Muscle layer of duodenum (tissue), 2 donors: ENCODE data around the gene AMPH.

Experiments
- H3K27ac ChIP-seq: one replicate; pipeline ENCODE4 v1.7.0; 2013; ENCODE audit warnings: mild to moderate bottlenecking, low read length
- H3K27me3 ChIP-seq: one replicate; pipeline ENCODE4 v1.7.0; 2013; ENCODE audit warnings: low read depth, mild to moderate bottlenecking, control low read depth, low read length
- H3K36me3 ChIP-seq, 2 donors: one replicate each; pipeline ENCODE4 v1.7.0; 2013; ENCODE audit warnings: low read length in 2 of 2, control low read depth in 1 of 2, mild to moderate bottlenecking in 1 of 2; ENCODE audit not compliant: insufficient read depth in 2 of 2, control insufficient read depth in 1 of 2
- H3K4me1 ChIP-seq, 2 donors: one replicate each; pipeline ENCODE4 v1.7.0; 2013; ENCODE audit warnings: low read length in 2 of 2, mild to moderate bottlenecking in 2 of 2, control low read depth in 1 of 2, moderate library complexity in 1 of 2; ENCODE audit not compliant: insufficient read depth in 2 of 2, control insufficient read depth in 1 of 2
- H3K4me3 ChIP-seq, 2 donors: one replicate each; pipeline ENCODE4 v1.7.0; 2013; ENCODE audit warnings: low read length in 2 of 2, low read depth in 1 of 2, mild to moderate bottlenecking in 1 of 2
- H3K9me3 ChIP-seq, 2 donors: one replicate each; pipeline ENCODE4 v1.7.0; 2013; ENCODE audit warnings: low read length in 2 of 2, control low read depth in 1 of 2, mild to moderate bottlenecking in 1 of 2; ENCODE audit not compliant: control insufficient read depth in 1 of 2
- donor health status: healthy.

Gene AMPH

GRCh38 chr7:38565289-38565688 lies 65.9 kb downstream of the AMPH start:
- Histone ChIP-seq H3K4me3 (no peak overlapping the region), H3K27me3 (no peaks in the 10 kb centered on the region), H3K36me3 (no peaks in the 10 kb centered on the region), H3K27ac (no peak overlapping the region), H3K9me3 (no peaks in the 10 kb centered on the region), H3K4me1 (no peaks in the 10 kb centered on the region)

- no peaks in the 10 kb centered on the region for H3K27me3 ChIP-seq
- H3K4me1 ChIP-seq = no peaks in the 10 kb centered on the region
- no peaks in the 10 kb centered on the region for H3K9me3 ChIP-seq
- no peak overlapping the region for H3K27ac ChIP-seq
- no peaks in the 10 kb centered on the region for H3K36me3 ChIP-seq
- H3K4me3 ChIP-seq = no peak overlapping the region
These were observed 67.4 kb downstream of the AMPH start for GRCh38 chr7:38563741-38564140.

- Histone ChIP-seq H3K9me3 (no peaks in the 10 kb centered on the region), H3K4me3 (no peak overlapping the region)
These were observed 70.0 kb downstream of the AMPH start for GRCh38 chr7:38561166-38561565.

GRCh38 chr7:38558761-38559345 lies 72.3 kb downstream of the AMPH start:
- no peaks in the 10 kb centered on the region for H3K9me3 ChIP-seq
- no peak overlapping the region for H3K27ac ChIP-seq
- H3K27me3 ChIP-seq = no peaks in the 10 kb centered on the region
- H3K4me3 ChIP-seq = no peak overlapping the region
- H3K4me1 ChIP-seq = no peaks in the 10 kb centered on the region
- H3K36me3 ChIP-seq = no peaks in the 10 kb centered on the region

More at GRCh38 chr7:38561166-38561565, 70.0 kb downstream of the AMPH start:
- Histone ChIP-seq H3K27me3 (no peaks in the 10 kb centered on the region), H3K4me1 (no peaks in the 10 kb centered on the region), H3K27ac (no peak overlapping the region), H3K36me3 (no peaks in the 10 kb centered on the region)

- Histone ChIP-seq H3K4me3 (no peak overlapping the region), H3K9me3 (no peaks in the 10 kb centered on the region), H3K4me1 (no peaks in the 10 kb centered on the region), H3K27ac (no peak overlapping the region), H3K27me3 (no peaks in the 10 kb centered on the region), H3K36me3 (no peaks in the 10 kb centered on the region)
These were observed 76.6 kb downstream of the AMPH start for GRCh38 chr7:38554586-38554985.

- Histone ChIP-seq H3K4me3 (no peak overlapping the region), H3K27me3 (no peaks in the 10 kb centered on the region), H3K4me1 (no peaks in the 10 kb centered on the region), H3K36me3 (no peaks in the 10 kb centered on the region), H3K27ac (no peak overlapping the region), H3K9me3 (no peaks in the 10 kb centered on the region)
These were observed 80.3 kb downstream of the AMPH start for GRCh38 chr7:38550836-38551235.

- H3K4me3 ChIP-seq = no peak overlapping the region
- H3K36me3 ChIP-seq = no peaks in the 10 kb centered on the region
- H3K9me3 ChIP-seq = no peaks in the 10 kb centered on the region
- no peak overlapping the region for H3K27ac ChIP-seq
- H3K27me3 ChIP-seq = no peaks in the 10 kb centered on the region
- no peaks in the 10 kb centered on the region for H3K4me1 ChIP-seq
These were observed 82.6 kb downstream of the AMPH start for GRCh38 chr7:38548605-38549004.

GRCh38 chr7:38546763-38547162 lies 84.4 kb downstream of the AMPH start:
- Histone ChIP-seq H3K27ac (no peak overlapping the region), H3K36me3 (no peaks in the 10 kb centered on the region), H3K27me3 (no peaks in the 10 kb centered on the region), H3K9me3 (no peaks in the 10 kb centered on the region), H3K4me3 (no peak overlapping the region), H3K4me1 (no peaks in the 10 kb centered on the region)

GRCh38 chr7:38545977-38546376 lies 85.2 kb downstream of the AMPH start:
- Histone ChIP-seq H3K36me3 (no peaks in the 10 kb centered on the region), H3K4me1 (no peaks in the 10 kb centered on the region), H3K4me3 (no peak overlapping the region), H3K27ac (no peak overlapping the region), H3K9me3 (no peaks in the 10 kb centered on the region), H3K27me3 (no peaks in the 10 kb centered on the region)

GRCh38 chr7:38542156-38542555 lies 89.0 kb downstream of the AMPH start:
- H3K4me3 ChIP-seq = no peak overlapping the region
- H3K4me1 ChIP-seq = no peaks in the 10 kb centered on the region
- H3K36me3 ChIP-seq = no peaks in the 10 kb centered on the region
- no peaks in the 10 kb centered on the region for H3K27me3 ChIP-seq
- no peaks in the 10 kb centered on the region for H3K9me3 ChIP-seq
- no peak overlapping the region for H3K27ac ChIP-seq

- no peak overlapping the region for H3K27ac ChIP-seq
- no peaks in the 10 kb centered on the region for H3K27me3 ChIP-seq
- no peaks in the 10 kb centered on the region for H3K9me3 ChIP-seq
- no peak overlapping the region for H3K4me3 ChIP-seq
- no peaks in the 10 kb centered on the region for H3K4me1 ChIP-seq
- H3K36me3 ChIP-seq = no peaks in the 10 kb centered on the region
These were observed 89.7 kb downstream of the AMPH start for GRCh38 chr7:38541440-38541839.

- Histone ChIP-seq H3K36me3 (no peaks in the 10 kb centered on the region), H3K27ac (no peak overlapping the region), H3K9me3 (no peaks in the 10 kb centered on the region), H3K4me1 (no peaks in the 10 kb centered on the region), H3K27me3 (no peaks in the 10 kb centered on the region), H3K4me3 (no peak overlapping the region)
These were observed 91.6 kb downstream of the AMPH start for GRCh38 chr7:38539477-38540081.
